ENCODE data around the gene INPP4A. TPM values are rescaled to one million over a fixed set of nuclear protein-coding genes. Genes with fewer than 3 reads are reported as not detected.

Gene INPP4A
- total and polyA plus RNA-seq, 2 of the 13 experiments (the other 11 are each of a cell fraction or from before 2014, with no cell fraction given): 10.1 to 10.9 TPM

GRCh38 chr2:98445177-98445682 lies 572 bp downstream of the INPP4A start (continued):
- TF ChIP-seq, protein P1, sequence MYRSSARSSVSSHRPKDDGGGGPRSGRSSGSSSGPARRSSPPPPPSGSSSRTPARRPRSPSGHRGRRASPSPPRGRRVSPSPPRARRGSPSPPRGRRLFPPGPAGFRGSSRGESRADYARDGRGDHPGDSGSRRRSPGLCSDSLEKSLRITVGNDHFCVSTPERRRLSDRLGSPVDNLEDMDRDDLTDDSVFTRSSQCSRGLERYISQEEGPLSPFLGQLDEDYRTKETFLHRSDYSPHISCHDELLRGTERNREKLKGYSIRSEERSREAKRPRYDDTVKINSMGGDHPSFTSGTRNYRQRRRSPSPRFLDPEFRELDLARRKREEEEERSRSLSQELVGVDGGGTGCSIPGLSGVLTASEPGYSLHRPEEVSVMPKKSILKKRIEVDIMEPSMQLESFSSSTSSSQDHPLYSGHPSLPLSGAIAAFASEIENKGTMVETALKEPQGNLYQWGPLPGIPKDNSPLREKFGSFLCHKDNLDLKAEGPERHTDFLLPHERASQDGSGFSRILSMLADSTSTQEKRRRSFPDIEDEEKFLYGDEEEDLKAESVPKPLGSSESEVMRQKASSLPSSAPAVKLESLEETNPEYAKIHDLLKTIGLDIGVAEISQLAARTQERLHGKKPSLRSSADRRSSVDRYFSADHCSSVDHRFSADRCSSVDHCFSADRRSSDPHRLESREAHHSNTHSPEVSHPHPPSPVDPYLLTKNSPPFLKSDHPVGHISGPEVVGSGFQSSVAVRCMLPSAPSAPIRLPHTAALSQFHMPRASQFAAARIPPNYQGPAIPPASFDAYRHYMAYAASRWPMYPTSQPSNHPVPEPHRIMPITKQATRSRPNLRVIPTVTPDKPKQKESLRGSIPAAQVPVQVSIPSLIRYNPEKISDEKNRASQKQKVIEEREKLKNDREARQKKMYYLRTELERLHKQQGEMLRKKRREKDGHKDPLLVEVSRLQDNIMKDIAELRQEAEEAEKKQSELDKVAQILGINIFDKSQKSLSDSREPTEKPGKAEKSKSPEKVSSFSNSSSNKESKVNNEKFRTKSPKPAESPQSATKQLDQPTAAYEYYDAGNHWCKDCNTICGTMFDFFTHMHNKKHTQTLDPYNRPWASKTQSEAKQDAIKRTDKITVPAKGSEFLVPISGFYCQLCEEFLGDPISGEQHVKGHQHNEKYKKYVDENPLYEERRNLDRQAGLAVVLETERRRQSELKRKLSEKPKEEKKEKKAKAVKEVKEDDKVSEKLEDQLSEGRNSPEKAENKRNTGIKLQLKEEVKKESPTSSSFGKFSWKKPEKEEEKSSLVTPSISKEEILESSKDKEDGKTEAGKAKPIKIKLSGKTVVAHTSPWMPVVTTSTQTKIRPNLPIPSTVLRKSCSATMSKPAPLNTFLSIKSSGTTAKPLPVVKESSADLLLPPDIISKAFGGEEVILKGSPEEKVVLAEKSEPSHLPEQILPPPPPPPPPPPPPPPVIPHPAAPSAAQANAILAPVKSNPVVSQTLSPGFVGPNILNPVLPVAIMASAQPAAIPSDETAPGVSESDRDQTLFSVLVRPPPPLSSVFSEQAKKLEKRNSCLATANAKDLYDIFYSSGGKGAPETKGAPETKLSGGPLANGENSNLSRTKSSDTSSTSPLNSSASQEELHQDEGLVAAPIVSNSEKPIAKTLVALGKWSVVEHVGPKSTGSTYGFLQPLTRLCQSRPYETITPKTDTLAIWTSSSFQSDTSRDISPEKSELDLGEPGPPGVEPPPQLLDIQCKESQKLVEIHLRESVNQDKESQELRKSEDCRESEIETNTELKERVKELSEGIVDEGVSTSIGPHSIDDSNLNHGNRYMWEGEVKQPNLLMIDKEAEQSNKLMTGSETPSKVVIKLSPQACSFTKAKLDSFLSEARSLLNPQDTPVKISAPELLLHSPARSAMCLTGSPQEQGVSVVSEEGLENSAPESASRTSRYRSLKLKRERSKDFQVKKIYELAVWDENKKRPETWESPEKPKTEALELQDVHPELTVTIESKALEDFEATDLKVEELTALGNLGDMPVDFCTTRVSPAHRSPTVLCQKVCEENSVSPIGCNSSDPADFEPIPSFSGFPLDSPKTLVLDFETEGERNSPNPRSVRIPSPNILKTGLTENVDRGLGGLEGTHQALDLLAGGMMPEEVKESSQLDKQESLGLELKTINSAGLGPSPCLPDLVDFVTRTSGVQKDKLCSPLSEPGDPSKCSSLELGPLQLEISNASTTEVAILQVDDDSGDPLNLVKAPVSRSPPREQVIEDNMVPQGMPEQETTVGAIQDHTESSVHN (CRISPR knock-in tag; IDR thresholded peaks at IDR 0.05): no peak
- TF ChIP-seq, protein P2, sequence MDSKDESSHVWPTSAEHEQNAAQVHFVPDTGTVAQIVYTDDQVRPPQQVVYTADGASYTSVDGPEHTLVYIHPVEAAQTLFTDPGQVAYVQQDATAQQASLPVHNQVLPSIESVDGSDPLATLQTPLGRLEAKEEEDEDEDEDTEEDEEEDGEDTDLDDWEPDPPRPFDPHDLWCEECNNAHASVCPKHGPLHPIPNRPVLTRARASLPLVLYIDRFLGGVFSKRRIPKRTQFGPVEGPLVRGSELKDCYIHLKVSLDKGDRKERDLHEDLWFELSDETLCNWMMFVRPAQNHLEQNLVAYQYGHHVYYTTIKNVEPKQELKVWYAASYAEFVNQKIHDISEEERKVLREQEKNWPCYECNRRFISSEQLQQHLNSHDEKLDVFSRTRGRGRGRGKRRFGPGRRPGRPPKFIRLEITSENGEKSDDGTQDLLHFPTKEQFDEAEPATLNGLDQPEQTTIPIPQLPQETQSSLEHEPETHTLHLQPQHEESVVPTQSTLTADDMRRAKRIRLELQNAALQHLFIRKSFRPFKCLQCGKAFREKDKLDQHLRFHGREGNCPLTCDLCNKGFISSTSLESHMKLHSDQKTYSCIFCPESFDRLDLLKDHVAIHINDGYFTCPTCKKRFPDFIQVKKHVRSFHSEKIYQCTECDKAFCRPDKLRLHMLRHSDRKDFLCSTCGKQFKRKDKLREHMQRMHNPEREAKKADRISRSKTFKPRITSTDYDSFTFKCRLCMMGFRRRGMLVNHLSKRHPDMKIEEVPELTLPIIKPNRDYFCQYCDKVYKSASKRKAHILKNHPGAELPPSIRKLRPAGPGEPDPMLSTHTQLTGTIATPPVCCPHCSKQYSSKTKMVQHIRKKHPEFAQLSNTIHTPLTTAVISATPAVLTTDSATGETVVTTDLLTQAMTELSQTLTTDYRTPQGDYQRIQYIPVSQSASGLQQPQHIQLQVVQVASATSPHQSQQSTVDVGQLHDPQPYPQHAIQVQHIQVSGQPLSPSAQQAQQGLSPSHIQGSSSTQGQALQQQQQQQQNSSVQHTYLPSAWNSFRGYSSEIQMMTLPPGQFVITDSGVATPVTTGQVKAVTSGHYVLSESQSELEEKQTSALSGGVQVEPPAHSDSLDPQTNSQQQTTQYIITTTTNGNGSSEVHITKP (CRISPR knock-in tag; IDR thresholded peaks at IDR 0.05; ENCODE audit: low read depth): no peak
- TF ChIP-seq ZNF619 (CRISPR knock-in tag; IDR thresholded peaks at IDR 0.05): no peak
- 0 out of 2 replicates have a peak, but pooled peaks have one; percentile 37 for TF ChIP-seq KLF6 (CRISPR knock-in tag; IDR thresholded peaks at IDR 0.05)
- TF ChIP-seq ZNF580 (CRISPR knock-in tag; IDR thresholded peaks at IDR 0.05; ENCODE audit: borderline replicate concordance, low read depth): 0 out of 2 replicates have a peak, but pooled peaks have one; percentile 17
- no peak for TF ChIP-seq ZNF143 (CRISPR knock-in tag; IDR thresholded peaks at IDR 0.05)
- TF ChIP-seq ISX (CRISPR knock-in tag; conservative IDR thresholded peaks at IDR 0.05): no peak
